Measurements from ENCODE around the gene RAB31.

RAB31 gene

DNA sequence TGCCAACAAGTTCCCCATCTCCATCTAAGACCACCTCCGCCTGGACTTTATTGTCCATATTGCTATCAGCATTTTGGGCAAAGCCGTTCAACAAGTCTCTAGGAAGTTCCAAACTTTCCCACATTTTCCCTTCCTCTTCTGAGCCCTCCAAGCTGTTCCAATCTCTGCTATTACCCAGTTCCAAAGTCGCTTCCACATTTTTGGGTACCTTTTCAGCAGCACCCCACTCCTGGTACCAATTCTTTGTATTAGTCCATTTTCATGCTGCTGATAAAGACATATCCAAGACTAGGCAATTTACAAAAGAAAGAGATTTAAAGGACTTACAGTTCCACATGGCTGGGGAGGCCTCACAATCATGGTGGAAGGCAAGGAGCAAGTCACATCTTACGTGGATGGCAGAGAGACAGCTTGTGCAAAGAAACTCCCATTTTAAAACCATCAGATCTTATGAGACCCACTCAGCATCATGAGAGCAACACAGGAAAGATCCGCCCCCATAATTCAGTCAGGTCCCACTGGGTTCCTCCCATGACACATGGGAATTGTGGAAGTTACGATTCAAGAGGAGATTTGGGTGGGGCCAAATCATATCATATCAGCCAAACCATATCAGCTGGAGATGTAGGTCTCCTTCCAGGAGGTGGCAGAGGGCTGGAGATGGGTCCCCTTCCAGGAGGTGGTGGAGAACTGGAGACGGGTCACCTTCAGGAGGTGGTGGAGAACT, 157.8 kb downstream of the RAB31 start:
- ChIA-PET CTCF (no interaction called here), POLR2A (no interaction called here)
- TF ChIP-seq, protein P1, sequence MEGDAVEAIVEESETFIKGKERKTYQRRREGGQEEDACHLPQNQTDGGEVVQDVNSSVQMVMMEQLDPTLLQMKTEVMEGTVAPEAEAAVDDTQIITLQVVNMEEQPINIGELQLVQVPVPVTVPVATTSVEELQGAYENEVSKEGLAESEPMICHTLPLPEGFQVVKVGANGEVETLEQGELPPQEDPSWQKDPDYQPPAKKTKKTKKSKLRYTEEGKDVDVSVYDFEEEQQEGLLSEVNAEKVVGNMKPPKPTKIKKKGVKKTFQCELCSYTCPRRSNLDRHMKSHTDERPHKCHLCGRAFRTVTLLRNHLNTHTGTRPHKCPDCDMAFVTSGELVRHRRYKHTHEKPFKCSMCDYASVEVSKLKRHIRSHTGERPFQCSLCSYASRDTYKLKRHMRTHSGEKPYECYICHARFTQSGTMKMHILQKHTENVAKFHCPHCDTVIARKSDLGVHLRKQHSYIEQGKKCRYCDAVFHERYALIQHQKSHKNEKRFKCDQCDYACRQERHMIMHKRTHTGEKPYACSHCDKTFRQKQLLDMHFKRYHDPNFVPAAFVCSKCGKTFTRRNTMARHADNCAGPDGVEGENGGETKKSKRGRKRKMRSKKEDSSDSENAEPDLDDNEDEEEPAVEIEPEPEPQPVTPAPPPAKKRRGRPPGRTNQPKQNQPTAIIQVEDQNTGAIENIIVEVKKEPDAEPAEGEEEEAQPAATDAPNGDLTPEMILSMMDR (IDR thresholded peaks at IDR 0.05; ENCODE audit: control extremely low read depth, extremely low read depth, low read depth, missing control alignments), result no peak
- DNase-seq (ENCODE audit: extremely low spot score), result no peak

DNA sequence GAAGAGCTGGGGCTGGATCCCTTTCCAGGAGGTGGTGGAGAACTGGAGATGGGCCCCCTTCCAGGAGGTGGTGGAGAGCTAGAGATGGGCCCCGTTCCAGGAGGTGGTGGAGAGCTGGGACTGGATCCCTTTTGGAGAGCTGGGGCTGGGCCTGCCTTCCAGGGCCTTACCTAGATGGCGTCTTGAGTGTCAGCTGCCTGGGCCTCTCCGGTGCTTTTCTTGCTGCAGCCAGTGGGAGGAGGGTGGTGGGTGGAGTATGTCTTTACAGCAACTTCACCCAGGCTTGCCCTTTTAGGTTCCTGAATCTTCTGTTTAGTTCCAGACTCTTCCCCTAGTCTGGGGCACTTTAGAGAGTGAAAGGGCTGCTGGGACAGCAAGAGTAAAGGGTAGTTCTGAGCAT, 158.5 kb downstream of the RAB31 start:
- TF ChIP-seq, protein P1 (IDR thresholded peaks at IDR 0.05; ENCODE audit: control extremely low read depth, extremely low read depth, low read depth, missing control alignments), result no peak
- DNase-seq (ENCODE audit: extremely low spot score), result no peak
- CTCF ChIA-PET, result no interaction called here
- POLR2A ChIA-PET, result no interaction called here

DNA sequence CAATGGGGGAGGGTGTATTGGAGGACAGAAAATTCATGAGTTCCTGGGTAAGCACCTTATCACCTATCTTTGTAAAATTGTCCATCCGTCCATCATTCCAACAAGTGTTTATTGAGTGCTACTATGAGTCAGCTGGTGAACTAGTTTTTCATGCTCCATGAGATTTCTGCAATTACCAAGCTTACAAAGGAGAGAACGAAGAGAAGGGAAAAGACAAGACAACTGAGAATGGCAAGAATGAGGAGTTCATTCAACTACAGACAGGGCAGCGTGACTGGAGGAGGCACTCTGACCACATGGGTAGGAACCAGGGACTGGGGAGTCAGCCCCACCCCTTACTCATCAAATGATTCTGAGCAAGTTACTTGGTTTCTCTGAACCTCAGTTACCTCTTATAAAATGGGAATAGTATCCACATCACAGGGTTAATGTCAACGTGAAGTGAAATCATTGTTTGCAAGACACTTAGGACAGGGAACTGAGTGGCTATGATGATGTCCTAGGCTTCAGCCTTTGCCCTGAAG, 159.0 kb downstream of the RAB31 start:
- DNase-seq (ENCODE audit: extremely low spot score), result no peak
- ChIA-PET CTCF (interaction anchor here (0.6 kb wide), 1 partner anchor 478 kb away, joined by 3 read pairs; no protein-coding TSS in a partner anchor), POLR2A (no interaction called here)
- TF ChIP-seq, protein P1 (IDR thresholded peaks at IDR 0.05; ENCODE audit: control extremely low read depth, extremely low read depth, low read depth, missing control alignments), result no peak

DNA sequence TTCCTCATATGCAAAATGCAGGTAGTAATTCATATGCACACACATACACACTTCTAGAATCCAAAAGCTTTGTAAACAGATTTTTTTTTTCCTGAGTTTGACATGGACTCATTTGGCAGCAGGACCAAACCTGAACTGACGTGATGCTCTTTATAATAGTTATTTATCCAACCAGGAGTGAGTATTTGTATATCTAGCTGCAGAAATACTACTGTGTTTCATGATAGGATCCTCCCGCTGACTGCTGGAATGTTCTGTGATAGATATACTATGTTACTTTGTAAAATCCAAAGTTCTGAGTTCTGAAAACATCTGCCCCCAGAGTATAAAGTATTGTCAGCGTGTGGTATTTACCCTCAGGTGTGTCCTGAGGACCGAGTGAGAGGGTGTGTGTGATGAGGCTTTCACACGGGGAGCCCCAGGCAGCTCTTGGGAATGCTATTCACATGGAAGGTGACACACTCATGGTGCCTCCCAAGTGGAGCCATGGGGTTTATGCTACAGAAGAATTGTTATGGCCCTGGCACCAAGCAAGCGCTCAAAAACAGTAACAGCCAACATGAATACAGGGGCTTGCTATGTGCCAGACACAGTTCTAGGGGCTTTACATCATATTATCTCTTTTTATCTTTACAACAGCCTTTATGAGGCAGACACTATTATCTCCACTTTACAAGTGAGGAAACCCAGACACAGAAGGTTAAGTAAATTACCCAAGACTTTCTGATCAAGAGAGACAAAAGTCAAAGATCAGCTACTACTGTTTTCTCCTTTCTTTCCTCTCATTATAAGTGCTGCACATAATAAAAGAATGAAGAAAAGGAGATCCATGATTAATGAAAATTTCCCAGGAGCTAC, 161.0 kb downstream of the RAB31 start:
- TF ChIP-seq, protein P1 (IDR thresholded peaks at IDR 0.05; ENCODE audit: control extremely low read depth, extremely low read depth, low read depth, missing control alignments), result no peak
- no peak for DNase-seq (ENCODE audit: extremely low spot score)
- ChIA-PET CTCF (interaction anchor here (1.1 to 1.2 kb wide), 2 partner anchors 11 to 16 kb away, joined by 3 read pairs; no protein-coding TSS in a partner anchor), POLR2A (no interaction called here)

DNA sequence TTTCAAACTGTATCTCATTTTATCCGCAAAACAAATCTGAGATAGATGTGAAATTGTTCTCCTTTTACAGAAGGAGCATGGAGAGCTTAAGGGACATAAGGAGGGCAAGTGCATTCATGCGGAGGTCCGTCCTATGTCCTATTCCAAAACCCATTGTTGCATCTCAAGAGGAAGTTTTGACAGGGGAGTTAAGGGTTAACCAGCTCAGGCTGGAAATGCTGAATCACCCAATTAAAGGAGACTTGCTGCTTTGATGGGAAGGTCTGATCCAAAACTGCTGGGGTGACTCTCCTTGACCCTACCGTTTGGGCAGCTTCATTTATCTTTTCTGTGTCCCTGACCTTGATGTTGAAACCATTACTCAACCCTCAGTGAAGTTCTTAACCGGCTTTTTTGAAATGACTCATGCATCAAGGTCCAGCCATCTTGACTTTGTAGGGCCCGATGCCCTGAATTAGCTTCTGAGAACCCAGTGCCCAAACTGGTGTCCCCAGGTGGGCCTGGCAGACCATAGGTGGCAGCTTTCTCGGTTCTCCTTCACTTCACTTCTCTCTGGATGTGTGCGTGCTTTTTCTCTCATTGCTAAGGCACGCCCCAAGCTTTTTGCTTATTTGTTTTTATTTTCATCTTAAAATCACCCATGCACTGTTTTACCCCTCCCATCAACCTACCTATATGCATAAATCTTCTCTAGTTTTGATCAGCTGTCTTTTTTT, 161.8 kb downstream of the RAB31 start:
- POLR2A ChIA-PET, result no interaction called here
- TF ChIP-seq, protein P1 (IDR thresholded peaks at IDR 0.05; ENCODE audit: control extremely low read depth, extremely low read depth, low read depth, missing control alignments), result no peak
- CTCF ChIA-PET, result interaction anchor here (1.1 to 1.6 kb wide), 3 partner anchors 12 to 17 kb away, joined by 3 to 4 read pairs (median 3); no protein-coding TSS in a partner anchor
- DNase-seq (ENCODE audit: extremely low spot score), result peak; percentile 57
